HG03354 (cell line): ENCODE data around the gene TRIM66.

Experiments
- ATAC-seq: cut with Tn5 transposase; IDR thresholded peaks from one replicate; pipeline ENCODE4 v1.9.1; 2021; ENCODE audit warnings: mild to moderate bottlenecking; ENCODE audit not compliant: unreplicated experiment, poor library complexity, severe bottlenecking

TRIM66 gene

DNA sequence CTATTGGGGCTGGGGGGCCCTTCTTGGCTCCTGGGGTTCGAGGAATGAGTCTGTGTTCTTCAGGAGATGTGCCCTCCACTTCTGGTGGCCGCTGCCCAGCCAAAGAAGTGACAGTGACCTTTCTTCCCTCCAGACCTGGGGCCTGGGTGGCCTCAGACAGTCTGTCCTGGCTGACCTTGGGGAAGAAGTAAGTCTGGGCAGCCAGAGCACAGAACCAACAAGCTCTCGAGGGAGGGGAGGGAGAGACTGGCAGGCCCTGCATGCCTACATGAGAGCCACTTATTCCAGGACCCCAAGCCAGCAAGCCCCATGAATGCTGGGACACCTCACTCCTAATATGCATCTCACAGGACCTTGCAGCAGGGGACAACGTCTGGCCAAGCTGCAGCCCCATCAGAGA, 61.3 kb downstream of the TRIM66 start:
- ATAC-seq, result no peak

DNA sequence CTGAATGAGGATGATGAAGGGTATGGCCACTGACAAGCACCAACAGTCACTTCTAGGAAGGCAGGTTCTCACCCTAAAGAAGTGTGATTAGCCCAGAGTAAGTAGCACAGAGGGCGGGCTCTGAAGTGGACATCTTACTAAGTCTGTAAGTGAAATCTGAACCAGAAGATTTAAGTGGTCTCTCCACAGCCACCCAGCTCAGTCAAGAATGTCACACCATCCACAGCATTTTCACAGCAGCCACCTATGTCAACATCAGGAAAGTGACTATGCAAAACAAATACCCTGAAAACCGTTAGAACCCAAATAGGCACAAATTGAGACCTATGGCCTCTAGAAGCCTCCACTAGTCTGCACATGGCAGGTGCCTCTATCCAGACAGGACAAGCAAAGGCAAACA, 65.4 kb downstream of the TRIM66 start:
- no peak for ATAC-seq

GRCh38 chr11:8615291-8616032, 67.0 kb downstream of the TRIM66 start:
- no peak for ATAC-seq

GRCh38 chr11:8614497-8614896, 68.0 kb downstream of the TRIM66 start:
- ATAC-seq, result no peak

- no peak for ATAC-seq
Measured at GRCh38 chr11:8613036-8613435, 69.4 kb downstream of the TRIM66 start.

GRCh38 chr11:8612522-8612921, 69.9 kb downstream of the TRIM66 start:
- no peak for ATAC-seq

DNA sequence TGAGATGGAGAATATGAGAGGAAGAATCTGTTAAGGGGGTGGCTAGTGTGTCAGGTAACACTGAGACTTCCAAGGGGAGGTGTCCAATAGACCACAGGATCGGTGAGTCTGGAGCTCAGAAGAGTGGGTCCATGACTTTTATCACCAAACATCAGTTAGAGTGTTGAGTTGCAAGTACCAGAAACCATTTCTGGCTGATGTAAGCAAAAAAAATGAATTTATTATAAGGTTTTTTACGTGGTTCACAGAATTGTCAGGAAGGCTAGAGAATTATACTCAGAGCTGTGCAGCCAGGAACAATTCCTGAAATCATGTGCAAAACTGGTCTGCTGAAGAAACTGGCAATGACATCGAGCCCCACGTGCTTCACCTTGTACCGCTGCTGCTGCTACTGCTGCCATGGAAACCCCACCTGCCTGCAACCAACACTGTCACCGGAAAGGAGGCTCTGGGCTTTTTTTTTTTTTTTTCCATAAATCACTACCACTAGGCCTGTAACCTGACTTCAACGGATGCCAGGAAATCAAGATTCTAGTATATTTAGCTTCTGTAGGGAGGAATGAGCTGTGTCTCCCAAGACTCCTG, 71.8 kb downstream of the TRIM66 start:
- ATAC-seq, result peak; percentile 81

- ATAC-seq, result no peak
Measured at GRCh38 chr11:8608652-8609051, 73.8 kb downstream of the TRIM66 start.

DNA sequence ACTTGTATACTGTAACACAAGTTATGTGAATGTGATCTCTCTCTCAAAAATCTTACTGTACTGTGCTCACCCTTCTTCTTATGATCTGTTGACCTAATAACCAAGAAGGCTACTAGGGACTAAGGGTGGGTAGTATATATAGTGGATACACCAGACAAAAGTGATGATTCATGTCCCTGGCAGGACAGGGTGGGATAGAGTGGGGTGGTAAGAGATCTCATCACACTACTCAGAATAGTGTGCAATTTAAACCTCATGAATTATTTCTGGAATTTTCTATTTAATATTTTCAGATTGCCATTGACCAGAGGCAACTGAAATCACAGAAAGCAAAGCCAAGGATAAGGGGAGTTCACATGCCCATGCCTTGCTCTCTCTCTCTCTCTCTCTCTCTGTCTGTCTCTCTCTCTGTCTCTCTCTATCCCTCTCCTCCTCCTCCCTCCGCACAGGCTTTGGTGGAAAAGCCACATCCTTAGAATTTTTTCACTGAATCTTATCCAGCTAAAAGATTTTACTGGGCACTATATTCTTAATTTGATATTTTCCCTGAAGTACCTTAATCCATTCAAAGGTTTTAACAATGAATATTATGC, 76.4 kb downstream of the TRIM66 start:
- ATAC-seq, result no peak

DNA sequence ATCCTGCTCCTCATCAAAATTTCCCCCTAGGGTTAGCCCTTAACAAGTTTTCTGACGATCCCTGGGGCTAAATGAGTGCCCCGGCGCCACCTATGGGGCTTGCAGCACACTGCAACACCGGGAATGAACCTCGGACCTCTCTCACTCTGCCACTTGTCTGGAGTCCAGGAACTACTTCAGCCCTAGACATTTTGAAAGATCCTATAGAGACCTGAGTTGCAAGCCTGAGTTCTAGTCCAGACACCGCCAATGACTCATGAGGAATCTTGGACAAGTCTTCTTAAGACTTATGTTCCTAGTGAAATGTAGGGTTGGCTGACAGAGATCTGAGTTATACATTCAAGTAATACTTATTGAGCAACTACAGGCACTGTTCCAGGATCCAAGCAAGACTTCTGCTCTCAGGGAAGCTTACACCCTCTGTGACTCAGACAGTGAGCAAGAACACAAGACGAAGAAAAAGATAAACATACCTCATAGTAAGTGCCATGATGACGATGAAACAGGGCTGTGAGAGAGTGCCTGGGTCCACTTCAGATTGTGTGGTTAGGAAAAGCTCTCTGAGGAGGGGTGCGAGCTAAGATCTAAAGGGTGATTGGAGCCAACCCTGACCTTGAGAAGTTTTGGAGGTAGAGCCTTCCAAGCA, 78.3 kb downstream of the TRIM66 start:
- ATAC-seq, result peak; percentile 90

- peak; percentile 15 for ATAC-seq
Measured at GRCh38 chr11:8603696-8604077, 78.8 kb downstream of the TRIM66 start.

- no peak for ATAC-seq
Measured at GRCh38 chr11:8601376-8602133, 80.9 kb downstream of the TRIM66 start.

- no peak for ATAC-seq
Measured at GRCh38 chr11:8598506-8598905, 84.0 kb downstream of the TRIM66 start.

- ATAC-seq, result no peak
Measured at GRCh38 chr11:8597182-8597581, 85.3 kb downstream of the TRIM66 start.

GRCh38 chr11:8596504-8597046, 85.9 kb downstream of the TRIM66 start:
- ATAC-seq, result no peak

DNA sequence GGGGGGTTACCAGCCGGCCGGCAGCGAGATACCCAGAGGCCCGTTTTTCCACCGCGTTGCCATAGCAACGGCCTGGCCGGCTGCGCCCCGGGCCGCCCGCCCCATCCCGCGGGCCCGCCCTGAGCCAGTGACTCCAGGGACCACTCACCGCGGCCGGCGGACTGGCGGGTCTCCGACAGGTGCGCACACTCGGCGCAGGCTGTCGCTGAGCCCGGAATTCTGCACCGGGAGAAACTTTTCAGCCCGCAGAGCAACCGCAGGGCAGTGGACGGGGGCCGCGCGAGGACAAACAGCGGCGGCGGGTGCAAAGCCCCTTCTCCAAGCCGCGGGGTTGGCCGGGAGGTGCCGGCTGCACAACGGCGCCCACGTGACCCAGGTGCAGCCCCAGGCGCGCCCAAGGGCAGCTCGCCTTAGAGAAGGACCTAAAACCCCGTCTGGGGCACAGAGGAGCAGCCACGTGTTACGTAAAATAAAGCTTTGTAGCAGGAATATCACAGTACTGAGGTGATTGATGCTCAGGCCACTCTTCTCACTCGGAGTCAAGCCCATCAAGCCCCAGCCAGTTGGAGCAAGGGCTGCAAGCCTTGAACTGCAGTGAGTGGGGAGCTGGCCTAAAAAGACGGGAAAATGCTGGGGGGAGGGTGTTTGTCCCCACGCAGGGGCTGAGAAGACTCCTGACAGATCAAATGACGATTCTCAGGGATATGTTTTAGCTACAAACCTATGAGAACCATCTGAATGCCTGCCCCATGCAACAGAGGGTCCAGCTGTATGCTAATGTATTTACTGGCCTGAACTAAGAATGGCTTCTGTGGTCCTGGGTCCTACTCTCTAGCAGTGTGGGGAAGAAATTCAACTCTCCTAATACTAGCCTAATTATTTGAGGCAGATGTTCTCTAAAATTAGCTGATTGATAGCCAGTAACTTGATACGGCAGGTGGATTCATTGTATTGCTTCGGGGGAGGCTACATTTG, 88.2 kb downstream of the TRIM66 start, which contains the start of gene STK33:
TSS of gene STK33 (minus strand) at position 294 of the 975 bp plus-strand sequence. CDS start 119,323 bp downstream, outside the sequence.
- peak; percentile 95 for ATAC-seq

GRCh38 chr11:8593455-8593854, 89.0 kb downstream of the TRIM66 start:
- peak; percentile 45 for ATAC-seq

DNA sequence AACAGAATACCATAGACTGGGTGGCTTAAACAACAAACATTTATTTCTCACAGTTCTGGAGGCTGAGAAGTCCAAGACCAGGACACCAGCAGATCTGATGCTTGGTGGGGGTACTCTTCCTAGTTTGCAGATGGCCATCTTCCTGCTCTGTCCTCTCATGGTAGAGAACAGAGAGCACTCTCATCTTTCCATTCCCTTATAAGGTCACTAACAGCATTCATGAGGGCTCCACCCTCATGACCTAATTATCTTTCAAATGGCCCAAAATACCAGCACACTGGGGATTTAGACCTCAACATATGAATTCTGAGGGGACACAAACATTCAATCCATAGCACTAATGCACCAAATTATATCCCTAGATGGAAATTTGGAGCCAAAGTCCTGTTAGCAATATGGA, 94.5 kb downstream of the TRIM66 start:
- no peak for ATAC-seq

GRCh38 chr11:8586805-8587204, 95.7 kb downstream of the TRIM66 start:
- no peak for ATAC-seq
